ENCODE results near the gene PM20D1. TPM values are rescaled to one million over a fixed set of nuclear protein-coding genes. Genes with fewer than 3 reads are reported as not detected.
A peak's percentile ranks its signal among the peaks of the same experiment; 100 is the strongest.

The PM20D1 gene
- total RNA-seq, 1 experiment from 2014 or later = not detected

GRCh38 chr1:205811660-205812059 is 38.3 kb downstream of the PM20D1 start:
- peaks cover 14% of the 10 kb centered on the region for H3K4me1 ChIP-seq (replicated peaks; ENCODE audit: insufficient read depth)
- H2AFZ ChIP-seq = no peak overlapping the region
- no peaks in the 10 kb centered on the region for H3F3A ChIP-seq (ENCODE audit: insufficient read depth, low read depth)
- no peak for DNase-seq
- H3K9me3 ChIP-seq (ENCODE audit: insufficient read depth, low read depth) = no peaks in the 10 kb centered on the region
- H4K20me1 ChIP-seq (ENCODE audit: insufficient read depth) = no peaks in the 10 kb centered on the region
- TF ChIP-seq CTCF (conservative IDR thresholded peaks at IDR 0.05) = no peak
- H3K36me3 ChIP-seq (ENCODE audit: low read depth) = peaks cover 12% of the 10 kb centered on the region; the same call in 1 of the 2 replicates
- H3K27me3 ChIP-seq (ENCODE audit: insufficient read depth, low read depth) = no peaks in the 10 kb centered on the region
- H3K9me2 ChIP-seq (ENCODE audit: insufficient read depth) = no peaks in the 10 kb centered on the region; the same call in 1 of the 2 replicates
- no TSS peak for BruUV-seq (replicated peaks)
- H3K4me2 ChIP-seq = peak overlapping the region; percentile 87
- CTCF ChIA-PET = interaction anchor here (0.6 kb wide), 1 partner anchor 174 kb away, joined by 9 read pairs; no protein-coding TSS in a partner anchor
- peak overlapping the region; percentile 80; the same call in 1 of the 2 replicates for H3K4me3 ChIP-seq
- H3K27ac ChIP-seq = no peak overlapping the region
- POLR2A ChIA-PET (ENCODE audit: unreplicated experiment) = no interaction called here
- peaks cover 29% of the 10 kb centered on the region for H3K79me2 ChIP-seq (ENCODE audit: low read depth)
- intact Hi-C loops (cut with micrococcal nuclease; ENCODE audit: unreplicated experiment) = loop anchor here (2.0 to 5.0 kb wide), 2 partner anchors 63 to 96 kb away; no protein-coding TSS in a partner anchor

- Histone ChIP-seq H3K79me2 (ENCODE audit: low read depth) (peaks cover 29% of the 10 kb centered on the region), H3K4me1 (replicated peaks; ENCODE audit: insufficient read depth) (peaks cover 14% of the 10 kb centered on the region), H3K36me3 (ENCODE audit: low read depth) (peaks cover 12% of the 10 kb centered on the region; the same call in 1 of the 2 replicates), H3K9me3 (ENCODE audit: insufficient read depth, low read depth) (no peaks in the 10 kb centered on the region), H3K9me2 (ENCODE audit: insufficient read depth) (no peaks in the 10 kb centered on the region; the same call in 1 of the 2 replicates), H3K27me3 (ENCODE audit: insufficient read depth, low read depth) (no peaks in the 10 kb centered on the region), H2AFZ (no peak overlapping the region), H3K27ac (no peak overlapping the region), H3K4me3 (no peak overlapping the region), H4K20me1 (ENCODE audit: insufficient read depth) (no peaks in the 10 kb centered on the region), H3F3A (ENCODE audit: insufficient read depth, low read depth) (no peaks in the 10 kb centered on the region), H3K4me2 (no peak overlapping the region; the same call in 1 of the 2 replicates)
- BruUV-seq (replicated peaks) = no TSS peak
- CTCF ChIA-PET = no interaction called here
- intact Hi-C loops (cut with micrococcal nuclease; ENCODE audit: unreplicated experiment) = loop anchor here (5.0 kb wide), 1 partner anchor 97 kb away; no protein-coding TSS in a partner anchor
- POLR2A ChIA-PET (ENCODE audit: unreplicated experiment) = no interaction called here
- no peak for DNase-seq
- TF ChIP-seq CTCF (conservative IDR thresholded peaks at IDR 0.05) = no peak
Measured at GRCh38 chr1:205810448-205811157, 39.3 kb downstream of the PM20D1 start.

GRCh38 chr1:205809942-205810345 is 40.0 kb downstream of the PM20D1 start:
- ChIA-PET POLR2A (ENCODE audit: unreplicated experiment) (no interaction called here), CTCF (no interaction called here)
- peaks cover 29% of the 10 kb centered on the region for H3K79me2 ChIP-seq (ENCODE audit: low read depth)
- H3K4me3 ChIP-seq = no peak overlapping the region
- no peak for DNase-seq
- H2AFZ ChIP-seq = no peak overlapping the region
- no peak overlapping the region for H3K4me2 ChIP-seq
- no peaks in the 10 kb centered on the region; the same call in 1 of the 2 replicates for H4K20me1 ChIP-seq (ENCODE audit: insufficient read depth)
- no peaks in the 10 kb centered on the region for H3F3A ChIP-seq (ENCODE audit: insufficient read depth, low read depth)
- no peak overlapping the region for H3K27ac ChIP-seq
- no peaks in the 10 kb centered on the region for H3K27me3 ChIP-seq (ENCODE audit: insufficient read depth, low read depth)
- no TSS peak for BruUV-seq (replicated peaks)
- H3K36me3 ChIP-seq (ENCODE audit: low read depth) = peaks cover 12% of the 10 kb centered on the region; the same call in 1 of the 2 replicates
- peaks cover 14% of the 10 kb centered on the region for H3K4me1 ChIP-seq (replicated peaks; ENCODE audit: insufficient read depth)
- no peak for TF ChIP-seq CTCF (conservative IDR thresholded peaks at IDR 0.05)
- no peak for TF ChIP-seq EZH2 (IDR thresholded peaks at IDR 0.05; ENCODE audit: low read depth)
- no peaks in the 10 kb centered on the region for H3K9me3 ChIP-seq (ENCODE audit: insufficient read depth, low read depth)
- intact Hi-C loops (cut with micrococcal nuclease; ENCODE audit: unreplicated experiment) = loop anchor here (5.0 kb wide), 1 partner anchor 97 kb away; no protein-coding TSS in a partner anchor
- no peaks in the 10 kb centered on the region; the same call in 1 of the 2 replicates for H3K9me2 ChIP-seq (ENCODE audit: insufficient read depth)
